GM23248 (cell line): ENCODE results near the gene RPS15. TPM values are rescaled to one million over a fixed set of nuclear protein-coding genes. Genes with fewer than 3 reads are reported as not detected.

Experiments used
- DNase-seq: peaks from one replicate; pipeline ENCODE4 v3.0.0-alpha.2; 2015
- H2AFZ ChIP-seq: fragments of 200-600 bp; sonication (generic); 2 replicates; pipeline ENCODE4 v1.6.1; 2016; ENCODE audit warnings: antibody characterized with exemption
- H3F3A ChIP-seq: fragments of 200-600 bp; sonication (generic); 2 replicates; pipeline ENCODE4 v1.6.1; 2016; ENCODE audit warnings: mild to moderate bottlenecking, antibody characterized with exemption, mixed run types; ENCODE audit not compliant: insufficient read depth
- H3K27ac ChIP-seq: fragments of 200-600 bp; sonication (generic); 2 replicates; pipeline ENCODE4 v1.5.1; 2016; ENCODE audit warnings: mild to moderate bottlenecking
- H3K27me3 ChIP-seq: fragments of 200-600 bp; sonication (generic); replicated peaks from 2 replicates; pipeline ENCODE4 v1.6.1; 2016; ENCODE audit warnings: mild to moderate bottlenecking; ENCODE audit not compliant: insufficient read depth
- H3K36me3 ChIP-seq: fragments of 200-600 bp; sonication (generic); 2 replicates; pipeline ENCODE4 v1.6.1; 2016; ENCODE audit warnings: low read depth, mild to moderate bottlenecking
- H3K4me1 ChIP-seq: fragments of 200-600 bp; sonication (generic); 2 replicates; pipeline ENCODE4 v1.6.1; 2016; ENCODE audit warnings: mild to moderate bottlenecking; ENCODE audit not compliant: insufficient read depth
- H3K4me2 ChIP-seq: fragments of 200-600 bp; sonication (generic); one replicate; pipeline ENCODE4 v1.6.1; 2016; ENCODE audit warnings: mild to moderate bottlenecking; ENCODE audit not compliant: unreplicated experiment
- H3K4me3 ChIP-seq: fragments of 200-600 bp; sonication (generic); 2 replicates; pipeline ENCODE4 v1.5.1; 2016; ENCODE audit warnings: mild to moderate bottlenecking
- H3K79me2 ChIP-seq: fragments of 200-600 bp; sonication (generic); 2 replicates; pipeline ENCODE4 v1.6.1; 2016; ENCODE audit warnings: mild to moderate bottlenecking; ENCODE audit not compliant: insufficient read depth
- H3K9ac ChIP-seq: fragments of 200-600 bp; sonication (generic); 2 replicates; pipeline ENCODE4 v1.6.1; 2016; ENCODE audit warnings: mild to moderate bottlenecking
- H3K9me2 ChIP-seq: fragments of 200-600 bp; sonication (generic); 2 replicates; pipeline ENCODE4 v1.6.1; 2016; ENCODE audit warnings: mixed run types, mild to moderate bottlenecking, moderate library complexity; ENCODE audit not compliant: insufficient read depth
- H3K9me3 ChIP-seq: fragments of 200-600 bp; sonication (generic); one replicate; pipeline ENCODE4 v1.6.1; 2017; ENCODE audit warnings: low read depth
- H4K20me1 ChIP-seq: fragments of 200-600 bp; sonication (generic); 2 replicates; pipeline ENCODE4 v1.6.0; 2016; ENCODE audit not compliant: insufficient read depth
- EZH2 ChIP-seq: fragments of 200-600 bp; sonication (generic); IDR thresholded peaks from 2 replicates; pipeline ENCODE4 v1.6.1; 2018; ENCODE audit warnings: antibody characterized with exemption, mild to moderate bottlenecking; ENCODE audit not compliant: insufficient read depth, poor library complexity, severe bottlenecking
- EZH2phosphoT487 ChIP-seq: fragments of 200-600 bp; sonication (generic); IDR thresholded peaks from 2 replicates; pipeline ENCODE4 v1.6.1; 2018; ENCODE audit warnings: antibody characterized with exemption, moderate library complexity, mild to moderate bottlenecking, low read depth; ENCODE audit not compliant: insufficient read depth
- WGBS, 2 experiments: methylation state at CpG; one replicate each; pipeline ENCODE4 v1.1.6; 2015 to 2017; ENCODE audit warnings: low lambda C conversion rate in 2 of 2, low coverage in 1 of 2; ENCODE audit errors: missing lambda C conversion rate in 2 of 2; 5-methylcytosine and 5-hydroxymethylcytosine counted together
- in situ Hi-C: fragments of 300-500 bp; cut with MboI; formaldehyde crosslinking; loops from 2 replicates; pipeline ENCODE4 v1.15.0; 2020
- polyA plus RNA-seq: library from polyadenylated mRNA; unstranded; fragments of >200 nt; fragmentation: Nextera tagmentation; extraction: Ambion mirVana; gene quantifications from 2 replicates; pipeline ENCODE4 v1.2.1, GENCODE V29; 2016
- total RNA-seq: library from RNA; depleted of rRNA; stranded (reverse); fragments of >200 nt; shearing (Covaris generic); gene quantifications from 2 replicates; pipeline ENCODE4 v1.2.3, GENCODE V29; 2014; rRNA removed

The RPS15 gene
- 1,256 and 1,289 TPM in 2 replicates for total RNA-seq
- 921 and 947 TPM in 2 replicates for polyA plus RNA-seq

GRCh38 chr19:1438035-1438932, at the start of gene RPS15:
RPS15 (plus strand) TSS chr19:1438396; CDS start chr19:1438426, 30 bp downstream.
- in situ Hi-C loops, result no loop called here
- peak; percentile 97 for DNase-seq
- H3K36me3 ChIP-seq, result peaks cover 38% of the 10 kb centered on the region
- peak within 1 kb of the TSS; percentile 90 for H3K27ac ChIP-seq
- no peaks in the 10 kb centered on the region for H3K9me2 ChIP-seq
- TF ChIP-seq EZH2 (no peak), EZH2phosphoT487 (no peak)
- no peaks in the 10 kb centered on the region for H3K27me3 ChIP-seq
- peak within 1 kb of the TSS; percentile 99 for H3K9ac ChIP-seq
- peak within 1 kb of the TSS; percentile 58 for H2AFZ ChIP-seq
- H3K4me1 ChIP-seq, result 0 out of 2 replicates have a peak, but pooled peaks cover 5% of the 10 kb centered on the region
- peak within 1 kb of the TSS; percentile 97 for H3K4me3 ChIP-seq
- H3F3A ChIP-seq, result peaks cover 43% of the 10 kb centered on the region
- H4K20me1 ChIP-seq, result peaks cover 10% of the 10 kb centered on the region; the same call in 1 of the 2 replicates
- 1% methylated on average over 92 to 99 of the region's 100 CpGs for WGBS, 2 experiments
- peak within 1 kb of the TSS; percentile 86 for H3K4me2 ChIP-seq
- H3K79me2 ChIP-seq, result peaks cover 46% of the 10 kb centered on the region
- H3K9me3 ChIP-seq, result no peaks in the 10 kb centered on the region

- Histone ChIP-seq H3K4me2 (no peak overlapping the region), H3K27ac (no peak overlapping the region), H3K4me1 (no peaks in the 10 kb centered on the region), H3K36me3 (no peaks in the 10 kb centered on the region; the same call in 1 of the 2 replicates), H2AFZ (no peak overlapping the region), H3K27me3 (no peaks in the 10 kb centered on the region), H3K79me2 (peaks cover 36% of the 10 kb centered on the region), H4K20me1 (no peaks in the 10 kb centered on the region), H3K4me3 (no peak overlapping the region), H3K9me3 (no peaks in the 10 kb centered on the region), H3F3A (no peaks in the 10 kb centered on the region), H3K9ac (no peak overlapping the region), H3K9me2 (no peaks in the 10 kb centered on the region)
- in situ Hi-C loops, result no loop called here
- TF ChIP-seq EZH2phosphoT487, result no peak
- TF ChIP-seq EZH2, result no peak
- 99 to 100% methylated on average over 17 of the region's 17 CpGs for WGBS, 2 experiments
- no peak for DNase-seq
Measured at GRCh38 chr19:1388637-1389026, 49.6 kb upstream of the RPS15 start.

GRCh38 chr19:1389033-1389940, 48.9 kb upstream of the RPS15 start:
- Histone ChIP-seq H3K9ac (no peak overlapping the region), H3K9me3 (no peaks in the 10 kb centered on the region), H3K27me3 (no peaks in the 10 kb centered on the region), H3K4me3 (no peak overlapping the region), H2AFZ (no peak overlapping the region), H3K4me1 (no peaks in the 10 kb centered on the region), H4K20me1 (no peaks in the 10 kb centered on the region), H3K4me2 (no peak overlapping the region), H3F3A (no peaks in the 10 kb centered on the region), H3K9me2 (no peaks in the 10 kb centered on the region), H3K27ac (no peak overlapping the region), H3K36me3 (no peaks in the 10 kb centered on the region; the same call in 1 of the 2 replicates), H3K79me2 (peaks cover 30% of the 10 kb centered on the region)
- 92 to 95% methylated on average over 37 to 39 of the region's 39 CpGs for WGBS, 2 experiments
- no peak for DNase-seq
- TF ChIP-seq EZH2phosphoT487, result no peak
- TF ChIP-seq EZH2, result no peak
- in situ Hi-C loops, result no loop called here

- H3K4me3 ChIP-seq, result no peak overlapping the region
- WGBS, 2 experiments, result 87 to 89% methylated on average over 29 to 42 of the region's 42 CpGs
- H2AFZ ChIP-seq, result no peak overlapping the region
- H4K20me1 ChIP-seq, result no peaks in the 10 kb centered on the region
- no peaks in the 10 kb centered on the region for H3K4me1 ChIP-seq
- no peak overlapping the region for H3K4me2 ChIP-seq
- no peak for DNase-seq
- no peak overlapping the region for H3K27ac ChIP-seq
- H3K9me3 ChIP-seq, result no peaks in the 10 kb centered on the region
- in situ Hi-C loops, result no loop called here
- H3K79me2 ChIP-seq, result peaks cover 14% of the 10 kb centered on the region
- no peaks in the 10 kb centered on the region for H3K9me2 ChIP-seq
- no peaks in the 10 kb centered on the region for H3K27me3 ChIP-seq
- H3F3A ChIP-seq, result no peaks in the 10 kb centered on the region
- no peaks in the 10 kb centered on the region; the same call in 1 of the 2 replicates for H3K36me3 ChIP-seq
- no peak overlapping the region for H3K9ac ChIP-seq
- TF ChIP-seq EZH2 (no peak), EZH2phosphoT487 (no peak)
Measured at GRCh38 chr19:1390890-1391423, 47.2 kb upstream of the RPS15 start.
